Osteocyte (in vitro differentiated cells): ENCODE results near the gene ANO6. TPM values are rescaled to one million over a fixed set of nuclear protein-coding genes. Genes with fewer than 3 reads are reported as not detected.

Experiments
- DNase-seq: peaks from one replicate; pipeline ENCODE4 v3.0.0; 2021; ENCODE audit warnings: mixed read lengths; ENCODE audit not compliant: unreplicated experiment; ENCODE audit errors: extremely low spot score
- H3K27ac Mint-ChIP-seq: one replicate; pipeline ENCODE4 v1.8.0; 2021; ENCODE audit warnings: mild to moderate bottlenecking, mixed read lengths; ENCODE audit not compliant: unreplicated experiment
- H3K27me3 Mint-ChIP-seq: one replicate; pipeline ENCODE4 v1.8.0; 2021; ENCODE audit warnings: mixed read lengths; ENCODE audit not compliant: unreplicated experiment
- H3K36me3 Mint-ChIP-seq: one replicate; pipeline ENCODE4 v1.8.0; 2021; ENCODE audit warnings: mixed read lengths; ENCODE audit not compliant: unreplicated experiment
- H3K4me1 Mint-ChIP-seq: one replicate; pipeline ENCODE4 v1.8.0; 2021; ENCODE audit warnings: mixed read lengths; ENCODE audit not compliant: unreplicated experiment
- H3K4me3 Mint-ChIP-seq: one replicate; pipeline ENCODE4 v1.8.0; 2021; ENCODE audit warnings: mild to moderate bottlenecking, moderate library complexity, mixed read lengths; ENCODE audit not compliant: unreplicated experiment
- H3K9me3 Mint-ChIP-seq: one replicate; pipeline ENCODE4 v1.8.0; 2021; ENCODE audit warnings: mixed read lengths; ENCODE audit not compliant: unreplicated experiment
- total RNA-seq: library from RNA; stranded (reverse); gene quantifications from 2 replicates; pipeline ENCODE4 v1.2.1, GENCODE V29; 2021
- TF ChIP-seq, protein P1 (sequence below): fragments of 200-600 bp; sonication (generic); IDR thresholded peaks from 2 replicates; pipeline ENCODE4 v1.5.0; 2021; ENCODE audit warnings: antibody characterized with exemption, mild to moderate bottlenecking, moderate library complexity

Gene ANO6
- total RNA-seq, 1 donor from 2014 or later, result 65.5 TPM

DNA sequence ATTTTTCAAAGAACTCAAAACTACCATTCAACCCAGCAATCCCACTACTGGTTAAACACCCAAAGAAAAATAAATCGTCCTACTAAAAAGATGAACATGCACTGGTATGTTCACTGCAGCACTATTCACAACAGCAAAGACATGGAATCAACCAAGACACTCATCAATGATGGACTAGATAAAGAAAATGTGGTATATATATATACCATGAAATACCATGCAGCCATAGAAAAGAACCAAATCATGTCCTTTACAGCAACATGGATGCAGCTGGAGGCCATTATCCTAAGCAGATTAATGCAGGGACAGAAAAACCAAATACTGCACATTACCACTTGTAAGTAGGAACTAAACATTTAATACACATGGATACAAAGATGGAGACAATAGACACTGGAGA, 3.8 kb upstream of the ANO6 start:
- Mint-ChIP-seq H3K27ac (no peak overlapping the region), H3K4me3 (no peak overlapping the region), H3K27me3 (no peaks in the 10 kb centered on the region), H3K9me3 (no peaks in the 10 kb centered on the region), H3K4me1 (peaks cover 6% of the 10 kb centered on the region), H3K36me3 (no peaks in the 10 kb centered on the region)
- TF ChIP-seq, protein P1, sequence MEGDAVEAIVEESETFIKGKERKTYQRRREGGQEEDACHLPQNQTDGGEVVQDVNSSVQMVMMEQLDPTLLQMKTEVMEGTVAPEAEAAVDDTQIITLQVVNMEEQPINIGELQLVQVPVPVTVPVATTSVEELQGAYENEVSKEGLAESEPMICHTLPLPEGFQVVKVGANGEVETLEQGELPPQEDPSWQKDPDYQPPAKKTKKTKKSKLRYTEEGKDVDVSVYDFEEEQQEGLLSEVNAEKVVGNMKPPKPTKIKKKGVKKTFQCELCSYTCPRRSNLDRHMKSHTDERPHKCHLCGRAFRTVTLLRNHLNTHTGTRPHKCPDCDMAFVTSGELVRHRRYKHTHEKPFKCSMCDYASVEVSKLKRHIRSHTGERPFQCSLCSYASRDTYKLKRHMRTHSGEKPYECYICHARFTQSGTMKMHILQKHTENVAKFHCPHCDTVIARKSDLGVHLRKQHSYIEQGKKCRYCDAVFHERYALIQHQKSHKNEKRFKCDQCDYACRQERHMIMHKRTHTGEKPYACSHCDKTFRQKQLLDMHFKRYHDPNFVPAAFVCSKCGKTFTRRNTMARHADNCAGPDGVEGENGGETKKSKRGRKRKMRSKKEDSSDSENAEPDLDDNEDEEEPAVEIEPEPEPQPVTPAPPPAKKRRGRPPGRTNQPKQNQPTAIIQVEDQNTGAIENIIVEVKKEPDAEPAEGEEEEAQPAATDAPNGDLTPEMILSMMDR, result no peak
- DNase-seq, result no peak

DNA sequence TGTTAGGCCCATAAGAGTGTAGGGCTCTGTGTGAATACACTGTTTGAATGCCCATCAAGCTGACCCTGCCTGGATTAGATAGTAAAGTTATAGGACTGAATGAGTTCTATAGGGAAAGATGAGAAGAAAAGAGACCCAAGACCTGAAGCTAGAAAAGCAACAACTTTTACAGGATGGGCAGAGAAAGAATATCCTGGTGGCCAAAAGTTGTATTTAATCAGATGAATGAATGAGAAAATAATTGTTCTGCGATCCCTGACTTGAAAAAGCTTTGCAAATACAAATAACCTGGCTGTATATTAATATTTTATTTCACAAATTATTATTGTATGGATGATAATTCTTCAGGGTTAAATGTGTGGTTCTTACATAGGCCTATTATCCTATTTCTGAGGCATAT, 2.8 kb upstream of the ANO6 start:
- no peaks in the 10 kb centered on the region for H3K9me3 Mint-ChIP-seq
- no peak overlapping the region for H3K4me3 Mint-ChIP-seq
- no peaks in the 10 kb centered on the region for H3K36me3 Mint-ChIP-seq
- TF ChIP-seq, protein P1, result no peak
- H3K27me3 Mint-ChIP-seq, result no peaks in the 10 kb centered on the region
- no peak overlapping the region for H3K27ac Mint-ChIP-seq
- H3K4me1 Mint-ChIP-seq, result peaks cover 16% of the 10 kb centered on the region
- DNase-seq, result no peak

- Mint-ChIP-seq H3K27me3 (no peaks in the 10 kb centered on the region), H3K4me1 (peaks cover 25% of the 10 kb centered on the region), H3K27ac (peak overlapping the region; percentile 96), H3K36me3 (no peaks in the 10 kb centered on the region), H3K9me3 (no peaks in the 10 kb centered on the region), H3K4me3 (peak overlapping the region; percentile 99)
- TF ChIP-seq, protein P1, result no peak
- no peak for DNase-seq
These were observed 1.8 kb upstream of the ANO6 start for GRCh38 chr12:45214071-45214470.

DNA sequence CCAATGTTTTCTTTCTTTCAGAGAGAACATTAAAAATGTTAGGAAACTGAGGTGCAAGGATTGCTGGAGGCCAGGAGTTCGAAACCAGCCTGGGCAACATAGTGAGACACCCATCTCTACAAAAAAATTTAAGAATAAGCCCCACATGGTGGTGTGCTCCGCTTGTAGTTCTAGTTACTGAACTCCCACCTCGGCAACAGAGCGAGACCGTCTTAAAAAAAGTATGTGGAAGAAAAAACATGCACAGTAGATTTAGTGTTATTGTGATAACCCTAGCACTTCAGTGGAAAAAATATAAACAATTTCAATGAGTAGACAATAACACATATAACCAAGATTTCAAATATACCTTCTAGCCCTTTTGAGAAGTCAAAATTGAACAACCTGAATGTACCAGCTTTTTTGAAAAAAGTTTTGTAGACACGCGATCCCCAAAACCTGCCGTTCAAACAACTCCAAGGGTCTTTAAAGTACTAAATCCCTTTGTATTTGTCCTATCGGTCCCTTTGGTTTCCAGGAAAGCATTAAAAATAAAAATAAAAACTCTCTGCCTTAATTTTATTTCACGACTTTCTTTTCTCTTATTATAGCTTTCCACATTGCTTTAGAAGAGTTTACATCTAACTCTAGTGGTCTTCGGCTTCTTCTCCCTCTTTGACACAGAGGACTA, 1.0 kb upstream of the ANO6 start:
- no peaks in the 10 kb centered on the region for H3K36me3 Mint-ChIP-seq
- peaks cover 30% of the 10 kb centered on the region for H3K4me1 Mint-ChIP-seq
- TF ChIP-seq, protein P1, result peak; percentile 35
- H3K27ac Mint-ChIP-seq, result peak overlapping the region; percentile 96
- H3K27me3 Mint-ChIP-seq, result no peaks in the 10 kb centered on the region
- H3K4me3 Mint-ChIP-seq, result peak overlapping the region; percentile 99
- H3K9me3 Mint-ChIP-seq, result no peaks in the 10 kb centered on the region
- no peak for DNase-seq

DNA sequence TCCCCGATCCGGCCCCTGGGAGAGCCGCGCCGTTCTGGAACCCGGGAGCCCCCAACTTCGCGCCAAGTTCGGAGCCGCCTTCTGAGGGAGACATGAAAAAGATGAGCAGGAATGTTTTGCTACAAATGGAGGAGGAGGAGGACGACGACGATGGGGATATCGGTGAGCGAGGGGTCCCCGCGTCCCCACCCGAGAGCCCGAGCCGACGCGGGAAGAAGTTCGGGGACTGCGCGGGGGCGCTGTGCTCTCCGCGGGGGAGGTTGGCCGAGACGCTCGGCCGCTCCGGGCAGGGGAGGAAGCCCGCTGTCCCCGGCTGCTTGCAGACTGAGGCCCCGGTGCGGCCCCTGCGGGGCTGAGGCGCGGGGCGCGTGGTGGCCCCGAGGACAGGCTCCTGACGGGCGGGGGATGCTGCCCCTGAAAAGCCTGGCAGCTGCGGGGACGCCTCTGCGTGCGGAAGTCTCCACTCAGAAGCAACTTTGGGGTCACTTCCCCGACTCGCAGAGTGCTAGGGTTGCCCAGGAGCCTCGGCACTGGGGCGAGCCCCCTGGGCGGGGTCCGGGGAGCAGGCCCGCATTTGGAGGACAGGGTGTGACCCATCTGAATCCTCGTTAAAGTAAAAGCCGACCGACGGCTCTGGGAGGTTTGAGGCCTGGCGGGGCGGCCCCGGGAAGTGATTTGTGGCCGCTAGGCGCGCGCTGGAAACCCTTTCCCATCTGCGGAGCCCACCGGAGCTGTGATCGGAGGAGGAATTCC, 511 bp downstream of the ANO6 start:
- Mint-ChIP-seq H3K9me3 (no peaks in the 10 kb centered on the region), H3K27ac (peak overlapping the region; percentile 99), H3K4me3 (peak overlapping the region; percentile 99), H3K36me3 (peaks cover 3% of the 10 kb centered on the region), H3K4me1 (peaks cover 39% of the 10 kb centered on the region), H3K27me3 (no peaks in the 10 kb centered on the region)
- peak; percentile 85 for DNase-seq
- TF ChIP-seq, protein P1, result peak; percentile 43
